HG03432 (cell line): ENCODE measurements around the gene LRBA.

ENCODE experiments used
- ATAC-seq: cut with Tn5 transposase; IDR thresholded peaks from one replicate; pipeline ENCODE4 v1.9.1; 2021; ENCODE audit warnings: mild to moderate bottlenecking, moderate library complexity; ENCODE audit not compliant: unreplicated experiment

Gene LRBA

DNA sequence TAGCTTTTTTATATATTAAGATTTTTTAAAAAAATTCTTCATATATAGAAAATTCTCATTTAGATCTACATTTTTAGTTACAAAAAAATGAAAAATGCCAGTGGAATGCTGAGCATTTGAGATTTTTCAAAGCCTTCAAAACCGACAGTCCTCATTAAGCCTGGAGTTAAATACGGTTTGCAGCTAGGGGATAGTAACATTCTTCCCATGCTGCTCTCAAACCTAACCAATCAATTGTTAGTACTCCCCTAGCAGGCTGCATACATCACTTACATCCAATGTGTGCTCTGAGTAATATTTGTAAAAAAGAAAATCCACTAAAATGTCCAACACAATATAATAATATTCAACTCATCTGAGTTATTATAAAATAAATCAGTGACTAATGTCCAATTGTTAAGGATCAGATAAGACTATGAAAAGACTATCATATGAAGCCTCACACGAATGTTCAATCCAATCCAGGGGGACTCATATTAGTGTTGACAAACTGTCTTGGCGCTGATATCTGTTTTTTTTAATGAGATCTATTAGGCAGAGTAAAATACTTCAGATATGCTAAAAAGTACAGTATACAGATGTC is 660.8 kb downstream of the LRBA start:
- ATAC-seq: no peak

DNA sequence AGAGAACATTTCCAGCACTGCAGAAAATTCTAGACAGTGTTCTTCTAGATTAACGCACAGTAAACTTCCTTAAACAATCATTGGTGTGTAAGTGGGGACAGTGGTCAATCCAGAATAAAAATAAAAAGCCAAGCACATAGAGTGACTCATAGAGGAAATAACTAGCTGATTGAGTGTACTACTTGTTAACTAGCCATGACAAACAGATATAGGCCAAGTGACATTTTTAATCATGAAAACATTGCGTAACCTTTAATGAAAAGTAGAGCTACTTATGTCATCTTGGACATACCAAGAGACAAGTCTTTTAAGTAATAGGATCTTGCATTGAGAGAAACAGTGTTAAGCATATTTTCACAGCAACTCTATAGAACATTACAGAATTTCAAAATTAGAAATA is 667.0 kb downstream of the LRBA start:
- no peak for ATAC-seq

- no peak for ATAC-seq
Observed at GRCh38 chr4:150345207-150345744, 669.8 kb downstream of the LRBA start.

GRCh38 chr4:150343796-150344195 is 671.3 kb downstream of the LRBA start:
- no peak for ATAC-seq

GRCh38 chr4:150342945-150343344 is 672.1 kb downstream of the LRBA start:
- ATAC-seq: no peak

GRCh38 chr4:150337734-150338133 is 677.4 kb downstream of the LRBA start:
- ATAC-seq: no peak

DNA sequence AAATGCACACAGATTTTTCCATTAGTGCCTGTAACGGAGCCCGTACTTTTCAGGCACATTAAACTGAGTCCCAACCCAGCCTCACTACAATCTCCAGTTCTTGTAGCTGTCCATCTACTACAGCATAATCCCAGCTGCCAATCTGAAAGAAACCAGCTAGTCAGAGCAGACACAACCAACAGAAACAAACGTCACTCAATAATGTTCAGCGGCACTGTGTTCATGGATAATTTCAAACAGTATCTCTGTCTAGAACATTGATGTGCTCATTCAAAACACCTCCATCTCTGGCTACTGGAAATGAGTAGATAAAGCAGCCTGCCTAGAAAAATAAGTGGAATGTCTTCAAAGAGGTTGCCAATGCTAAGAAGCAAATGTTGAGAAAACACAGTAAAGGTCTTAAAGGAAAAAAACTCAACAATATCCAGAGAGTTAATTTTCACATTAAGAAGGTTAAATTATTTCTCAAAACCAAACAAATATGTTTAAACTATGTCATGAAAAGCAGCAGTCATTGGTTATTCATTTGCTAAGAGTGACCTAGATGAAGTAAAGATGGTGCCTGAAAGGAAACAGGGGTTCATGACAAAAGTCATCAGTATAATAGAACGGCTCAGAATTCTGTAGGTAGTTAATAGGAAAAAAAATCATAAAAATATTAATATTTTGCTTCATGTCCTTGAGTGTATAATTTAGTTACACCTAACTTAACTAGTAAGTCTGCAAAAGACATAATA is 678.2 kb downstream of the LRBA start:
- ATAC-seq: no peak

GRCh38 chr4:150332961-150333360 is 682.1 kb downstream of the LRBA start:
- no peak for ATAC-seq

GRCh38 chr4:150332086-150332485 is 683.0 kb downstream of the LRBA start:
- no peak for ATAC-seq

GRCh38 chr4:150329373-150329772 is 685.7 kb downstream of the LRBA start:
- ATAC-seq: no peak

DNA sequence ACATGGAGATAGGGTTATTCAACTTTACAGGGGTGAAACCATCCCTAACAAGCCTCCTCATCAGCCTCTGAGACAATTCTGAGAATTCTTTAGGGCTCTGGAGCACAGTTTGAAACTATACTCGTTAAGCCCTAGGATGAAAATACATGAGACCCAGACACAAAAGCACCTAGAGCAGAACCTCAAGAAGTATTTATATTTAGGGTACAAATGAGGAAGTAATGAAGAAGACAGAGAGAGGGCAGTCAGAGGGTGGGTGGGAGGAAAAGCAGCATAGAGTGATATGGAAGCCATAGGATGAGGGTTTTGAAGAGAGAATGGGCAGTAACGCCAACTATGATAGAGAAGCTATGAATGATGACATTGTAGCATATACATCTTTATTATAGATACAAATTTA is 686.6 kb downstream of the LRBA start:
- no peak for ATAC-seq

- no peak for ATAC-seq
Observed at GRCh38 chr4:150327262-150327780, 687.8 kb downstream of the LRBA start.

DNA sequence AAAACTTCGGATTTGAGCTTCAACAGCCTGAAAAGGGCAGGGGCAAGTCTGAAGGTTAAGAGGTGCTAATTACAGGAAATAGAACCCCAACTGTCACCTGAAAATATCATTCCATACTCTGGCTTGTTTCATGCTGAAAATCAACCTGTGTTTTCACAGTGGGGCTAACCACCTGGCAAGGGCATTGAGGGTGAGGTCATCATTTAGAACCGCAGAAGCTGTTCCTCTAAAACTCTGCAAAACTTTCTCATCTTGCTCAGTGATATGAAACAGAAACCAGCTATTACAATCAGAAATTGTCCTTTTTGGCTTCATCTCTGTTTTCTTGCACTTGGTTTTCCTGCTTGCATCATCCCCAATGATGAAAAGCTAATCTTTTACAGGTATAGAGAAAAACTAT is 689.2 kb downstream of the LRBA start:
- ATAC-seq: no peak

- ATAC-seq: no peak
Observed at GRCh38 chr4:150323406-150324325, 691.4 kb downstream of the LRBA start.

- ATAC-seq: no peak
Observed at GRCh38 chr4:150322646-150323045, 692.4 kb downstream of the LRBA start.

DNA sequence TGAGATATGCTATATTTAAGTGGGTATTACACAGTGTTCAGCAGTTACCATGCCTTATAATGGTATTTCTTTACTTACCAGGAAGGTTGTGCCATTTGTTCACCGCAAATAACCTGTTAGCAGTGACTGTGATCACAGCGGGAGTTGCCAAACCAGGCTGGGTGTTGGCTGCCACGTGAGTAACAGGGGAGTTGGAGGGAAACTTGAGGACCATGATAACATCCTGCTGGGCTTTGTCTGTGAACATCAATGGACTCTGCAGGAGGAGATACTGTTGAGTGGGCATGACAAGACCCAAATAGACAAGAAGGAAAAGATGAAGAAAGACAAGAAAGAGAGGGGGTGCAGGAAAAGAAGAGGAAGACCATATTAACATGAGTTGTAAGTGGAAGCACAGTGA is 694.0 kb downstream of the LRBA start:
- ATAC-seq: no peak

- no peak for ATAC-seq
Observed at GRCh38 chr4:150318971-150319370, 696.1 kb downstream of the LRBA start.

- ATAC-seq: no peak
Observed at GRCh38 chr4:150318527-150318926, 696.6 kb downstream of the LRBA start.

DNA sequence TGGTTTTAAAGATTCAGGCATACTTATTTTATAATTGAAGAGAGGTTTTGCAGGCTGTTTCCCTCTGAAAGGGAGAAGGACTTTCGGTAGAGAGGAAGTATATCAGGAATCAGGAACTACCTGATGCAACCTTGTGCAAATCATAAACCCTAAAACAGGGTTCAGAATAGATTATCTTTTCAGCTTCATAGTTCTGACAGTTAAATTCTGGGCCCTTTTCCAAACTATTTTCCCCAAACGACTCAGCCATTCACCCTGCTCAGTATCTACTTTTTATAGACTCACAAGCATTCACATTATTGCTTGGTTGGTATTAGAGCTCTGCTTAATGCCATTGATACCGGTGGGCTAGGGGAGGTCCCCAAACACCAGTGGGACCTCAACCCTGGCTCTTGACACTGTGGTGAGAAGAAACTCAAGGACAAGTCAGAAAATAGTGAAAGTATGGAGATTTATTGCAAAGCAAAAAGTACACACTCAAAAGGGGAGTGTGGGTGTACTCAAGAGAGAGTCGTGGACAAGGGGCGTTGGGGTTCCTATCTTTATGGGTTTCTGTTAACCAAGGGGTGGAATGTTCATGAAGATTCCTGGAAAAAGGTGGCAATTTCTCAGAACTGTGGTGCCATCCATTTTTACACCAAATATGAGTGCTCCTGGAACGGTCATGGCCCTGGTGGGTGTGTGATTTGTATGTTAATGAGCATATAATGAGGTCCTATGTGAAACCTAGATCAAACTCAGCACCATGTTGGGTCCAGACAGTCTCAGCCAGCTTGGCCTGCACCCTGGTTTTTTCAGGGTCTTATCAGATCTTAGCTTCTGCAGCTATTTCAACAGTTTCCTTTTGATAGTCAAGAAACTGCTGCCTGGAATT is 698.5 kb downstream of the LRBA start:
- ATAC-seq: no peak

DNA sequence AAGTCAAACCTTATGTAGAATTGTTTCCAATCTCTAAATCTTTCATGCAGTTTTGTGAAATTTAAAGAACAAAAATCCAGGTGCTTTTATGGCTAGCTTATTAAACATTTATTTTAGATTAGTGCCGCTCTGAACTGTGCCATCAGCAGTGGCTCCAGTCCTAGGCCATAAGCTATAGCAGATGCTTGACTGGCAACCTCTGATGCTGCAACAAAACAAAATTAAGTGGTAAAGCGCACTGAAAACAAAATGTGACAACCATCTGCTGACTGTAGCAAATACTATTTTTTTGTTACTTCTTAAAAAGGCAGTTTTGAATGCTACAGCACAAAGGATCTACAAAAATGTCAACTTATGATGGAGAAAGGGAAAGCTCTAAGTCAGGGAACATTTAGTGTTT is 699.4 kb downstream of the LRBA start:
- ATAC-seq: no peak
